Amygdala (tissue), 56 donors: Measurements from ENCODE around the gene SERPINI1.

Experiments
- DNase-seq, 56 donors: peaks; one replicate each; lab custom pipeline; 2025; lab: John Stamatoyannopoulos, UW

Gene SERPINI1, protein sequence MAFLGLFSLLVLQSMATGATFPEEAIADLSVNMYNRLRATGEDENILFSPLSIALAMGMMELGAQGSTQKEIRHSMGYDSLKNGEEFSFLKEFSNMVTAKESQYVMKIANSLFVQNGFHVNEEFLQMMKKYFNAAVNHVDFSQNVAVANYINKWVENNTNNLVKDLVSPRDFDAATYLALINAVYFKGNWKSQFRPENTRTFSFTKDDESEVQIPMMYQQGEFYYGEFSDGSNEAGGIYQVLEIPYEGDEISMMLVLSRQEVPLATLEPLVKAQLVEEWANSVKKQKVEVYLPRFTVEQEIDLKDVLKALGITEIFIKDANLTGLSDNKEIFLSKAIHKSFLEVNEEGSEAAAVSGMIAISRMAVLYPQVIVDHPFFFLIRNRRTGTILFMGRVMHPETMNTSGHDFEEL

DNA sequence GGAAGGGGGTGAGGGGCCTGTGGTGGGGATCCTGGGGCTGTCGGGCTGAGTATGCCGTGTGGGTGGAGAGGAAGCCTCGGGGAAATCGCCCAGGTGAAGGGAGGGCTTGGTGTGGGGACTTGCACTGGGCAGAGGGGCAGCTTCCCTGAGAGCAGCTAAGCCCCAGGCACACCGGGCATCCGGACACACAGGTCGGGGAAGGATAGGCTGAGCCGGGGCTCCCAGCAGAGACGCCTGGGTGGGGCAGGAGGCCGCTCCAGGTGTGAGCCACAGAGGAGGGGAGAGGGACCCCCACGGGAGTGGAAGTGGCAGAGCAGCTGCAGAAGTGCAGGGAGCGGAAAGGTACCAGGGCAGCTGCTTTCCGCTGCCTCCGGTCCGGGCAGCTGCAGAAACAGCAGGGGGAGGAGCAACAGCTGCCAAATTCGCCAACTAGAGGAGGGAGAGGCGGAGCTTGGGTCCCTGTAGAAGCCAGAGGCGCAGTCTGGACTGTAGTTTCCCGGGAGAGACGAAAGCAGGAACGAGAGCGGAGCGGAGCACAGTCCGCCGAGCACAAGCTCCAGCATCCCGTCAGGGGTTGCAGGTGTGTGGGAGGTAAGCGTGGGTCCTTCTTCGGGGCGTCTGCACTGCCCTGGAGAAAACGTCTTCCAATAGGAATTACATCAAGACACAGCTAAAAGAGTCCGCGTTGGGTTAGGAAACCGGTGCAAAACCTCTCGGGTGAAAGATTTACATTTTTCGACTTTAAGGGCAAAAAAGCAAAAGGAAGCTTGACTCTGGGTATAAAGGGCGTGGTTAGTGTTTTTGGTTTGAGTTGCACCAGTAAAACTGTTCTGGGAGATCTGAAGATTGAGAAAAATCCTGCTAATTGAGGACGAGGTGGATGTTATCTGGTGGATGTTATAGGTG lies at the start of gene SERPINI1:
SERPINI1 (plus strand) TSS at position 489 of the 906 bp plus-strand sequence. CDS start 53,408 bp downstream, outside the sequence.
- DNase-seq, result peak; percentile 65 to 94 (median 85)

DNA sequence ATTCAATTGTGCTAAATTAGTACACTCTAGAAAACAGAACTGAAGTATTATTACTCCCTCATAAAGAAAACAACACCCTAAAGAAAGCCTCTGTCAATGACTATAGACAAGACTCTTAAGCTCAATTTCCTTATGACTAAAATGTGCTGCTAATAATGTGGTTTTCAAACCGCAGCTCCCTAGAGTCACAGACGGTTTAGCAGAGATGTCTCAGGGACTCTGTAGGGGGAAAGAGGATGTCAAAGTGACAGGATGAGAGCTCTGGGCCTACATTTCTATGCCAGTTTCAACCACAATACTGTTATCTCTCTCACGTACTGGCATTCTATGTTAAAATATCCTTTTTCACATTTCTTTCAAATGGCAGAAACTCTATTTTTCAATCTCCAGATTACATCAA lies 44.2 kb upstream of the SERPINI1 start:
- no peak for DNase-seq

DNA sequence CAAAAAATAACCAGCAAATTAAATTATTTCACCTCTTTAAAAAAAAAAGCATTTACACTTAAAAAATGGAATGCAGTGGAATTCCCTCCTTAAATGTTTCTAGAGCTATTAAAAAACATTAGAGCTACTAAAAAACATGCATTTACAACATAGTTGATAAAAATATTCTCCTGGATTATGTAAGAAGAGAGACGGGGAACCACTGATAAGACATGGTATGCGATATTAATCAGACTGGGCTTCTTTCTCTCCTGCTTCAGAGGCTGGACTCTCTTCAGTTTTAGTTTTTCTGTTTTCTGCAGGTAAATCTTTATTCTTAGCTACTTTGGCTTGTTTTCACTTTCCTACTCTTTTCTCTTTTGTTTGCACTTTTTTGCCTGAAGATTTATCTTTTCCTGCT lies 41.4 kb upstream of the SERPINI1 start:
- no peak for DNase-seq

DNA sequence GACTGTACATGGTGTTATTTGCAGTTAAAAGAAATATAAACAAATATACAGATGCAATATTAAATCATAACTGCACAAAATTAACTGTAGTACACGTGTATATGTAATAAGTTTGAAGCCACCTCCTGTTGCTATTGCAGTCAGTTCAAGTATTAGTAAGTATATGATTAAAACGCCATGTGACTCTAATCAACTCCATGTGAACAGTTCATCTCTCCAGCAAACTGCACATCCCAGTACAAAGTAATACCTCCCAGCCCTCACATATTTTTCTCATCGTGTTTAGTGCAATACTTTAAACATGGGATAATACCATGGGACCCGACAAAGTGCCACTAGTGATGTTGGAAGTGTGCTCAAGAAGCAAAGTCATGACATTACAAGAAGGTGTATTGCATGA lies 35.5 kb upstream of the SERPINI1 start:
- no peak for DNase-seq

DNA sequence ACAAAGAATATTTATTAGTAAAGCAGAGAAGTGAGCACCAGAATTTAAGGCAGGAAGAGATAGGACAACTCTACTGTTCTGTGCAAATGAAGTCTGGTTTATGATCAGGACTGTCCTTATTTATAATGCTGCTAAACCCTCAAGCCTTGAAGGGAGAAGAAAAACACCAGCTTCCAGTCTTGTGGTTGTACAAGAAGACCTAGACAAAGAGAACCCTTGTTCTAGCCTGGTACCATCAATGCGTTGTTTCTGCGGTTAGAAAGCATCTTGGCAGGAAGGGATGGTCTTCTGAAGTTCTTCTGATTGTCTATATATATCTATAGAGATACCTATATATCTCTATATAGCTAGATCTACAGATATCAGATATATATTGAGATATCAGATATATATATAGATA lies 34.6 kb upstream of the SERPINI1 start:
- DNase-seq, result no peak

DNA sequence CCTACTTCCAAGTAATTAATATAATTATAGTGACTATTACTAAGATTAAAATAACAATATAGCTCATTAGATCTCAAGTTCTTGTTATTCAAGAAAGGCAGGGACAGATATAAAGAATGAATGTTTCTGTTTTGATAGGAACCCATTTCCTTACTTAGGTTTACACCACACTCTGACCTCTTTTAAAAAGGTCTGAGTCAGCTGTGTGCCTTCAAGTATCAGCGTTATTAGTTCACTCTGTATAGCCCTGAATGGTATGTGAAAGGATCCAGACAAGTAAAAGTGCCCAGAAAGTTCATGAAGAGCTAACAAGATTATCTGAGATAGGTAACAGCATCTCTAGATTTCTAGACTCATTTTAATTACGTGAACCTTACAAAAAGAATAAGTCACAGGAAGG lies 29.7 kb upstream of the SERPINI1 start:
- no peak for DNase-seq

DNA sequence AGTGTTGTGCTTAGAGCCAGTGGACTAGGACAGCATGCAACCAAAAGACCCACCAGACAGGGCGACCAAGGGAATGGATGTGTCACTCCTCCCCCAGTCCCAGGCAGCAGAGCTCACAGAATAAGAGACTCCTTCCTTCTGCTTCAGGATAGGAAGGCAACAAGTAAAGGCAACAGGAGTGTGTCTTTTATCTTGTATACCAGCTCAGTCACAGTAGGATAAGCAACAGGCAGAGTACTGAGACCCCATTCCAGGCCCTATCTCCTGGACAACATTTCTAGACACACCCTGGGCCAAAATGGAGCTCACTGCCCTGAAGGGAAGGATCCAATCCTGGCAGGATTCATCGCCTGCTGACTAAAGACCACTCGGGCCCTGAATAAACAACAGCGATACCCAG lies 25.8 kb upstream of the SERPINI1 start:
- no peak for DNase-seq

DNA sequence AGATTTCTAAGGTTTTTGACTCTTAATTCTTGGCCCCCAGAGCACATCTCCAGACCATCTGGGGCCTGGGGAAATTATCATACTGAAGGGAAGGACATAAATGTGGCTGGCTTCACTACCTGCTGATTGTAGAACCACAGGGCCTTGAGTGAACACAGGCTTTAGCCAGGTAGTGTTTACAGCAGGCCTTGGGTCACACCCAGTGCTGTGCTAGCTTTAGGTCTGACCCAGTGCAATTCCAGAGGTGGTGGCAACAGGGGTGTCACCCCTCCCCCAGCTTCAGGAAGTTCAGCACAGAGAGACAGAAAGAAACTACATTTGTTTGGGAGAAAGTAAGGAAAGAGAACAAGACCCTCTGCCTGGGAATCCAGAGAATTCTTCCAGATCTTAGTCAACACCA lies 25.0 kb upstream of the SERPINI1 start:
- DNase-seq, result no peak

DNA sequence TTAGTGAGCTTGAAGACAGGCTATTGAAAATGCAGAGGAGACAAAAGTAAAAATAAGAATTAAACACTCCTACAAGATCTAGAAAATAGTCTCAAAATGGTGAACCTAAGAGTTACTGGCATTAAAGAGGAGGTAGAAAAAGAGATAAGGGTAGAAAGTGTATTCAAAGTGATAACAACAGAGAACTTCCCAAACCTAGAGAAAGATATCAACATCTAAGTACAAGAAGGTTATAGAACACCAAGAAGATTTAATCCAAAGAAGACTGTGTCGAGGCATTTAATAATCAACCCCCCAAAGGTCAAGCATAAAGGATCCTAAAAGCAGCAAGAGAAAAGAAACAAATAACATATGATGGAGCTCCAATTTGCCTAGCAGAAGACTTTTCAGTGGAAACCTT lies 24.1 kb upstream of the SERPINI1 start:
- DNase-seq, result no peak

DNA sequence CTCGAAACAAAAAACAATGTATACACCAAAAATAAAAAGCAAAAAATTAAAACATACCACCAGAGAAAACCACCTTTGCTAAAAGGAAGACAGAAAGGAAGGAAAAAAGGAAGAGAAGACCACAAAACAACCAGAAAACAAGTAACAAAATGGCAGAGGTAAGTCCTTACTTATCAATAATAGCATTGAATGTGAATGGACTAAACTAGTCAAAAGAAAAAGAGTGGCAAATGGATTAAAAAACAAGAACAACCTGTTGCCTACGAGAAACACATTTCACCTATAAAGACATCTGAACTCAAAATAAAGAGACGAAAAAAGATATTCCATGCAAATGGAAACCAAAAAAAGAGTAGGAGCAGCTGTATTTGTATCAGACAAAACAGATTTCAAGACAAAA lies 23.1 kb upstream of the SERPINI1 start:
- DNase-seq, result no peak

DNA sequence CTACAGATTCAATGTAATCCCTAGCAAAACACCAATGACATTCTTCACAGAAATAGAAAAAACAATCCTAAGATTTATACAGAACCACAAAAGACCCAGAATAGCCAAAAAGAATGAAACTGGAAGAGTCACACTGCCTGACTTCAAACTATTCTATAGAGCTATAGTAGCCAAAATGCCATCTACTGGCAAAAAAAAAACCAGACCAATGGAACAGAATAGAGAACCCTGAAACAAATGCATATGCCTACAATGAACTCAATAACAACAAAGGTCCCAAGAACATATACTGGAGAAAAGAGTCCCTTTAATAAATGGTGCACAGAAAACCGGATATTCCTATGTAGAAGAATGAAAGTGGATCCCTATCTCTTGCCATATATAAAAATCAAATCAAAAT lies 20.6 kb upstream of the SERPINI1 start:
- no peak for DNase-seq

DNA sequence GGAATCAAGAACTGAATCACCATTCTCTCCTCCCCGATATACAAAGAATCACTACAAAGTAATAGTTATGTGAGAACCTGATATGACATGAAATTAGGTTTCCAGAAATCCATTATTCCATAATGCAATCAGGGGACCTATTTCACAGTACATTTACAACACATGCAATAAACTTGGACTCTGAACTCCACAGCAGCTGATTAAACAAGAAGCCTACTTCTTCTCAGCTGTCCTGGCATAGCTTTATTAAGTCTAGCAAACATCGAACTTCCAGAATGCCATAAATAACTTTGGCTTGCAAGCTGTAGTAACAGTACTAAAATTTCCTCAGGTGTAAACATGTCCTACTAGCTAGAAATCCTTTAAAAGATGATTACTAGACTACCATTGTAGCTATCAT lies 18.6 kb upstream of the SERPINI1 start:
- DNase-seq, result no peak

DNA sequence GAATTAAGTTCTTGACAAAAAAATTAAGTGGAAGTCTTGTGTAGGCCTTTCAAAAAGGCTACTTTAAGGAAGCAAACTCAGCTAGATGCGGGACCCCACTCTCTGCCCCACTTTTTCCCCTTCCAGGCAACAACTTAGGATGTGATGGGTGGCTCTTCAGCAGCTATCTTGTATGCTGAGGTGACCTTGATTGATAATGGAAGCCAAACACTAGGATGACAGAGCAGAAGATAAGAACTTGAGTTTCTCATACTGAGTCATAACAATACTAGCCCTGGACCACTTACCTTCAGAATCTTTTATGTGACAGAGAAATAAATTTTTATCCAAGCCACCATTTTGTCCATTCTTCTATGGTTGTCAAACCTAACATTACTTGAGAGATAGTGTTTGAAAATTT lies 16.9 kb upstream of the SERPINI1 start:
- no peak for DNase-seq

DNA sequence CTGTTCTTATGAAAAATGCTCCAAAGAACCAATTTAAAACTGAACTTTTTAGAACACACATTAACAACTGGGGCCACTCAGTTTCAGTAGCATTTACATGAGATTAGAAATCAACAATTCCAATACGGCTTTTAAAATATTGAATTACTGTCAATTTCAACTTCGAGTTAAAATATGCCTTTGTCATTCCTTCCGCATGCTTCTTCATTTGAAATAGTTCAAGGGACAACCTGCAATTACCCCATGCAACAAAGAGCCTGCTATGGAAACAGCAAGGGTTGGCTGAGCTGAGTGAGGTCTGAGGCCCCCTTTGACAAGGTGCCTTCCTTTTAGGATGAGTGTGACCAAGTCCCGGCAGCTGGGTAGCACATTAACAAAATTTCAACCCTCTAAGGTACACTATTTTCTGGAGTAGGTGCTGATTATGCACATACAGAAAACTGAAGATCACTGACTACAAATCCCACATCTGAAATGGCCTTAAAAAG lies 12.5 kb upstream of the SERPINI1 start:
- no peak for DNase-seq

DNA sequence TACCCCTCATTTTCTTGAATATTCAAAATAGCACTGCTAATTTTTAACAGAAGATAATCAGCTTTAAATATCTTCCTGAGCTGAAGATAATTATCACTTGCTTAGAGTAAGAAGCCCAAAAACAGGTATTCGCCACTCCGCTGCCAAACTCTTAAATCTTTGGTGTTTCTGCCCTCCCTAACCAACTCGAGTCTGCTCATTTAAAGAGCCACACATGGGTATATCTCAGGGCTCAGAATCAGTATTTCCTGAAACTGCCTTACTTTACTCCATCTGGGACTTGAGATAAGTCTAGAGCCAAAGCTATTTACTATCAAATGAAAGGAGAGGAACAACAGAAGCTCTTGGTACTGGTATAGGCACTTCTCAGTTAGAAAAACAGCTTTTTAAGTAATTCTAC lies 11.6 kb upstream of the SERPINI1 start:
- no peak for DNase-seq

DNA sequence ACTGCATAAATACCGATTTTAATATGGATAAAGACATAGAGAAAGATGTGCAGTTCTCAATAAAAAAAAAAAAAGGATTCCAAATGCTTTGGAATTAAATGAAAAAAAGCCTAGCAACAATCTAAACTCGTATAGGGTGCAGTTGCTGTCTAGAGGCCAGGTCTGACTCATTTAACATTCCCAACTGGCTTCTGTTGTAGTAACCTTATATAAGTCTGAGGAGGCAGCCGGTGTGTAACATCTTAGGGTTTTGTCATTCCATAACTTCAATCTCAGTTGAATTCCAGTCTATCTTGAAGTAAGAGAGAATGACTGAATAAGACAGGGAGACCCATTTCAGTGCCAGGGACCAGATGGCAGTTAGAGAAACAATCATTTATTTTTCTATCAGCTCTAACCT lies 7.3 kb upstream of the SERPINI1 start:
- DNase-seq, result no peak

DNA sequence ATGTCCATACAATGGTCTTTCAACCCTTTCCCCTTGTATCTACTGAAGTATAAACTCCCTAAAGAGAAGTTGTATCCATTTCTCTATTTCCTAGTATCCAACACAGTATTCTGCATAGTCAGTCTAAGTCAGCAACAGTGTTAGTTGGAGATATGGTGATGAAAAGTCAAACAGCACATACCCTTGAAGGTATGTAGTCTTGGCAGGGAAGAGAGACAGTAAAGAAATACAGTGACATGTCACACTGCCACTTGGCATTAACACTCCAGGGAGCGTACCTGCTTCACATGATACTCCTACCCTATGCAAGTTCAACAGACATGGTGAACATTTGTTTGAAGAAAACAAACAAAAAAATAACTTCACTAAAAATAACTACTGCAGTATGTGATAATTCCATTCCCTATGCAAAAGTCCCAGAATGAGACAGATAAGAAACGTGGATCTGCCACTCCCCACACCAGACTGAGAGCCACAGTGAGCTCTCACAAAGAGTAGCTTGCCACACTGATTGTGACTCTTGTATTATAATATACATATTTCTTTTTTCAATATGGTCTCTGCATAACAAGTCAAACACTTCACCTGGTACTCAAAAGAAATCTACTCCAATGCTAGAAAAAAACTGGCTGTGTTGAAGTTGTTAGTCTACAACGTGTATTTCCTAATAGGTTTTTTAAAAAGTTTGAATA lies 6.7 kb upstream of the SERPINI1 start:
- no peak for DNase-seq

DNA sequence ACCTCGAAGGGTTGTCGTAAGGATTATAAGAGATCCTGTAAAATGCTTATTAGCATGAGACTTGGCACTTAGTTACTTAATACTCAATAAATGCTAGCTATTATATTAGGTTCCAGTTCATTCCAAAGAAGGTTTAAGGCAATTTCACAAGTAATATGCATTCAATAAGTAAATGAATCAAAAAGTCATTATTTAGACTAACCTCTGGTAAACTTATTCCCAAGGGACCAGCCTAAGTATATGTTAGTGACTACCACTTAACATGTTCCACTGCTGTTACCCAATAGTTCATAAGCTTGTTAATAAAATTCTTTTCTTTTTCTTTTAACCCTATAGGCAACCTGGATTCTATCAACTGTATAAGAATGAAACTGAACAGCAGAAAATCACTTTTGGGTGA lies 5.9 kb upstream of the SERPINI1 start:
- DNase-seq, result no peak

DNA sequence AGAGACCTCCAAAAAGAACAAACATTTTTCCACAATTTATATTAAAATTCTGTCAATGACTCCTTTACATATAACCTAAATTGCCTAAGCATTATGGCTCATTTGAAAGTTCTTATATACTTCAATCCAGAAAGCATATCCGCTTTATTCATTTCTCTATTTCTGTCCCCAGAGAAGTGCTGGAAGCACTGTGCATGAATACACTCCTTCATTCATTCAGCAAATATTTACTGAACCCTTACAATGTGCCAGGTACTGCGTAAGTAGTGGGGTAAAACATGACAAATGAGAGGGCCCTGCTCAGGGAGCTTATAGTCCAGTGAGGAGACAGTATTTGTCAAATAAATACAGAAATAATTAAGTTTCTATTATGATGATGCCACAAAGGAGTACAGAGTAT lies 4.1 kb upstream of the SERPINI1 start:
- no peak for DNase-seq

DNA sequence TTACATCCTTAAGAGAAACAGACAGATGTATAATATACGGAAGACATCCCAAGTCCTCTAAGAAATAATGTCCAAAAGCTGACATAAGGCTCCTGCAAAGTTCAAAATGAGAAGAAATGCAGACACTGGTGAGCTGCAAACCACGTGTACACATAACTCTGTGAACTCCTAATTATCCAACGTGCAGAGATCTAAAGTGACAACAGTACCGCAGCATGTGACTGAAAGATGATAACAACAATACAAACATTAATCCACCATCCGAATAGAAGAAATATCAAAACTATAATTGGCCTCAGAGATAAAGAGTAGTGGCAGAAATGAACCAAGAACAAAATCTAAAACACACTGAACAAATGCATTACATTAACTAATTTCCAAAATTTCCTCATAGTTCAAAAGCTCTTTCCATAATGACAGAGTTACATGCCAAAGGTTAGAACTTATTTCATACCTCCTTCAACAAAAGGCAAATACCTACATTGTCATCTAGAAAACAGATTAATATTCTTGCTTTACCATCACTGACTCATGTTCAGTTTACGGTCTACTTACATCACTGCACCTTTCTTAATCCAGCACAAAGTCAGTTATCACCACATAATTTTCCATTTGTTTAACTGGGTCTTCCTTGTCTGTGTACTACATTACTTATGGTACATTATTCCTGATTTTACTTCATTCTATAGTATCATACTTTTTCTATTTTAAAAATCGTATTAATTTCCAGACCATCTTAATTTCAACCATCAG lies 3.0 kb upstream of the SERPINI1 start:
- no peak for DNase-seq
